ENCODE results near the gene HNRNPA2B1. TPM values are rescaled to one million over a fixed set of nuclear protein-coding genes. Genes with fewer than 3 reads are reported as not detected.
A peak's percentile ranks its signal among the peaks of the same experiment; 100 is the strongest.

HNRNPA2B1 gene
- total and polyA plus RNA-seq, 2 experiments from 2014 or later, result 450 to 880 TPM

DNA sequence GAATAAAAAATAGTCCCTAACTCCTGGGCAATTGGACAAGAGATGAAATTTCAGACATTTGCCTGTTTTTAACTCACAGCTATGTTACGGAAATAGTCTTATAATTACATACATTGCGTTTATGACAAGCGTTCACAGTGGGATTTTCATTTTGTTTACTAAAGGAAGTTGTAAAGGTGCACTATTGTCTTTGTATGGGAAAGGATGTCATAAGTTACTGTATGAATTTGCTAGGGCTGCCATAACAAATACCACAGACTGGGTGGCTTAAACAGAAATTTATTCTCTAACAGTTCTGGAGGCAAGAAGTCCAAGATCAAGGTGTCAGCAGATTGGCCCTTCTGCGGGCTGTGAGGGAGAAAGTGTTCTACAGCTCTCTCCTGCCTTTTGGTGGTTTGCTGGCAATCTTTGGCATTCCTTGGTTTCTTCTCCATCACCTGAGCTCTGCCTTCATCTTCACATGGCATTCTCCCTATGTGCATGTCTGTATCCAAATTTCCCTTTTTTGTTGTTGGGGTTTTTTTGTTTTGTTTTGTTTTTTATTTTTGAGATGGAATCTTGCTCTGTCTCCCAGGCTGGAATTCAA, 42.9 kb downstream of the HNRNPA2B1 start:
- DNase-seq (ENCODE audit: low read depth in 1 of 2, low spot score in 1 of 2), result no peak
- no peaks in the 10 kb centered on the region for H3K9me3 ChIP-seq (ENCODE audit: low read depth)
- no peak overlapping the region for H3K27ac ChIP-seq
- H3K36me3 ChIP-seq, result no peaks in the 10 kb centered on the region
- TF ChIP-seq, protein P1, sequence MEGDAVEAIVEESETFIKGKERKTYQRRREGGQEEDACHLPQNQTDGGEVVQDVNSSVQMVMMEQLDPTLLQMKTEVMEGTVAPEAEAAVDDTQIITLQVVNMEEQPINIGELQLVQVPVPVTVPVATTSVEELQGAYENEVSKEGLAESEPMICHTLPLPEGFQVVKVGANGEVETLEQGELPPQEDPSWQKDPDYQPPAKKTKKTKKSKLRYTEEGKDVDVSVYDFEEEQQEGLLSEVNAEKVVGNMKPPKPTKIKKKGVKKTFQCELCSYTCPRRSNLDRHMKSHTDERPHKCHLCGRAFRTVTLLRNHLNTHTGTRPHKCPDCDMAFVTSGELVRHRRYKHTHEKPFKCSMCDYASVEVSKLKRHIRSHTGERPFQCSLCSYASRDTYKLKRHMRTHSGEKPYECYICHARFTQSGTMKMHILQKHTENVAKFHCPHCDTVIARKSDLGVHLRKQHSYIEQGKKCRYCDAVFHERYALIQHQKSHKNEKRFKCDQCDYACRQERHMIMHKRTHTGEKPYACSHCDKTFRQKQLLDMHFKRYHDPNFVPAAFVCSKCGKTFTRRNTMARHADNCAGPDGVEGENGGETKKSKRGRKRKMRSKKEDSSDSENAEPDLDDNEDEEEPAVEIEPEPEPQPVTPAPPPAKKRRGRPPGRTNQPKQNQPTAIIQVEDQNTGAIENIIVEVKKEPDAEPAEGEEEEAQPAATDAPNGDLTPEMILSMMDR (IDR thresholded peaks at IDR 0.05; ENCODE audit: low read depth, low read length), result no peak
- no peak overlapping the region for H3K4me3 ChIP-seq
- H3K27me3 ChIP-seq, result peaks cover 25% of the 10 kb centered on the region
- H3K4me1 ChIP-seq (ENCODE audit: low read depth), result peaks cover 8% of the 10 kb centered on the region

DNA sequence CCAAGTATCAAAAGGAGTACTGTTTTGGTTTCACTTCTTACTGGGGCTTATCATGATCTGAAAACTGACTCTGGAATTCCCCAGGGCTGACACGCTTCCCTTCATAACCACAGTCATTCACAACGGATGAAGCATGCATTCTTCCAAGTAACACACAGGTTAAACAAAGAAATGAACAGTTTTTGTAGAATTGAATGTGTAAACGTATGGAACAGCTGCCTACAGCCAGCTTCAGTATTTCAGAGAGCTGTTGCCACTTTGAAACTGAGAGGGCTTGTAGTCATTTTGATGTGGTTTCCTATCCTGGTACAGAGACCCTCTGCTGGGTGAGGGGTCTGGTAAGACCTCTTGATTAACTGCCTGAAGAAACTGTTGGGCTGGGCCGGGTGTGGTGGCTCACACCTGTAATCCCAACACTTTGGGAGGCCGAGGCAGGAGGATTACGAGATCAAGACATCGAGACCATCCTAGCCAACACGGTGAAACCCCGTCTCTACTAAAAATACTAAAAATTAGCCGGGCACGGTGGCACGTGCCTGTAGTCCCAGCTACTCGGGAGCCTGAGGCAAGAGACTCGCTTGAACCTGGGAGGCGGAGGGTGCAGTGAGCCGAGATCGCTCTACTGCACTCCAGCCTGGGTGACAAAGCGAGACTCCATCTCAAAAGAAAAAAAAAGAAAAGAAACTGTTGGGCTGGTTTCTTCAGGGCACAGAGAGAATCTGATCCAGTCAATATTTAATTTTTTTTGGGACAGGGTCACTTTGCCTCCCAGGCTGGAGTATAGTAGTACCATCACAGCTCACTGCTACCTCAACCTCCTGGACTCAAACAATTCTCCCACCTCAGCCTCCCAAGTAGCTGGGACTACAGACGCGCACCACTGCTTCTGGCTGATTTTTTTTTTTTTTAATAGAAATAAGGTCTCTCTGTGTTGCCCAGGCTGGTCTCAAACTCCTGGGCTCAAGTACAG, 43.8 kb downstream of the HNRNPA2B1 start:
- no peaks in the 10 kb centered on the region for H3K9me3 ChIP-seq (ENCODE audit: low read depth)

DNA sequence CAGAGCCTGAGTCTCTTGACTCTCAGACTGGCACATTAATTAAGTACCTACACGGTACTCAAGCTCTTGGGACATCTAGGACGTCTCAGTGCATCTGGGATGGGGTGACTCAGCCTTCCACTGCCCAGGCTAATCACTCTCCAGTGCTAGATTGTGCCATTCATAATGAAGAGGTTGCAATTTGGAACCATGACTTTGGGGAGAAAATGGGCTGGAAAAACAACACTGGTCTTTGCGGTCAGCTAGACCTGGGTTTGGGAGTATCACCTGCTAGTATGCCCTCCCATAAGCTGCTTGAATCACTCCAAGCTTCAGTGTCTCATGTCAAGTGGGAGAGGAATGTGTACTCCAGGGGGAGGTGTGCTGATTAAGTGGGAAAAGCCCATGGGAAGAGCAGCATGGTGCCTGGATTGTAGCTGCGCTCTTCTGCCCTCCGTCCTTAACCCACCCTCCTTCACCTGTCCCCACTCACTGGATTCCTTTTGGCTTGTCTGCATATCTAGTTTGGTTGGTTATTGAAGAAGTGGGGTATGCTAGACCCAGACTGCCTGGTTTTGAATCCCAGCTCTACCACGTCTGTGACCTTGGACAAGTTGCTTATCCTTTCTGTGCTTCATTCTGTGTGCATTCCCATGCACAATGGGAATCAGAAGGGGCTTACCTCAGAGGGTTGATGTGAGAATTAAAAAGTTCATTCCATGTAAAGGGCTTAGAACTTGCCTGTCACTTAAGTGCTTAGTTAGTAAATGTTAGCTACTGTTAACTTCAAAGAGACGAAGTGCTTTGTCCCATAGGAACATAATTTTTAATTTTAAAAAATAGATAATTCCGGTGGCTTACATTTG, 44.8 kb downstream of the HNRNPA2B1 start:
- DNase-seq (ENCODE audit: low read depth in 1 of 2, low spot score in 1 of 2), result peak in 1 of 2 donors; percentile 44
- peaks cover 8% of the 10 kb centered on the region for H3K4me1 ChIP-seq (ENCODE audit: low read depth)
- no peak overlapping the region for H3K27ac ChIP-seq
- H3K27me3 ChIP-seq, result peaks cover 34% of the 10 kb centered on the region
- no peaks in the 10 kb centered on the region for H3K36me3 ChIP-seq
- TF ChIP-seq, protein P1 (IDR thresholded peaks at IDR 0.05; ENCODE audit: low read depth, low read length), result peak; percentile 6
- no peaks in the 10 kb centered on the region for H3K9me3 ChIP-seq (ENCODE audit: low read depth)
- H3K4me3 ChIP-seq, result no peak overlapping the region

More for the DNA sequence above, 43.8 kb downstream of the HNRNPA2B1 start:
- H3K27ac ChIP-seq, result no peak overlapping the region
- TF ChIP-seq, protein P1 (IDR thresholded peaks at IDR 0.05; ENCODE audit: low read depth, low read length), result no peak
- no peak overlapping the region for H3K4me3 ChIP-seq
- H3K4me1 ChIP-seq (ENCODE audit: low read depth), result peaks cover 8% of the 10 kb centered on the region
- H3K27me3 ChIP-seq, result peaks cover 31% of the 10 kb centered on the region
- H3K36me3 ChIP-seq, result no peaks in the 10 kb centered on the region
- DNase-seq (ENCODE audit: low read depth in 1 of 2, low spot score in 1 of 2), result peak in 1 of 2 donors; percentile 94

DNA sequence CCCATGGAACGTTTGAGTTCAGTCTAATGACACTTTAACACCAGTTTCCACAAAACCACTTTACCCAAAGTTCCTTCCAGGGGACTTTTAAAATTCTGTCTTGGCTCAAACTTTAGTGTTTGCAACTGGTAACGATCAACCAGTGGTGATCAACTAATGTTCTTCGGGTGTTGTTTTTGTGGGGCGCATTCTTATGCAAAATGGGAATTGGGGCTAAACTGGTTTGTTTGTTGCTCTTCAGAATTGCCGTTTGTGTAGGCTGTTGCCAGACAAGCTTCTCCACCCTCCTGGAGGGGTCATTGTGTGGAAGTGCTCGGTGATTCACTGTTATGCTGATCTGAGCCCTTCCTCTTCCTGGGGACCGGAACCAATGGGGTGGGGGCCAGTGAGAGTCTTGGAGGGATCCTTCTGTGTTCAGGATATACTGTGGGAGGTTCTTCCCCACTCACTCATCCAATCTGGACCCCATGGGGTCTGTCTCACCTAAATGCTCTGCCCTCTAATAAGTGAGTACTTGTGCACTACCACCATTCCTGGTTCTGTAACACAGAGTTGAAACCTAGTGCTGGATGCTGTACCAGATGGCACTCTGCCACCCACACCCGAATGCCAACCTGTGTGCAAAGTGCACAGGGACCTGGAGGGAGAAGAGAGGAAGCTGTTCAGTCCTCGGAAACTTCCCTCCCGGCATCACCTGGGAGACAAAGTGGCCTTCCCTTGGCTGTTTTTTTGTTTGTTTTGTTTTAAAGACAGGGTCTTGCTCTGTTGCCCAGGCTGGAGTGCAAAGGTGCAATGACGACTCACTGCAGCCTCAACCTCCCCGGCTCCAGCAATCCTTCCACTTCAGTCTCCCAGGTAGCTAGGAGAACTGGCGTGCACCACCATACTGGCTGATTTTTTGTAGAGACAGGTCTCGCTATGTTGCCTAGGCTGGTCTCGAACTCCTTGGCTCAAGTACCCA, 46.4 kb downstream of the HNRNPA2B1 start:
- H3K27me3 ChIP-seq, result peaks cover 37% of the 10 kb centered on the region
- peak in 1 of 2 donors; percentile 36 for DNase-seq (ENCODE audit: low read depth in 1 of 2, low spot score in 1 of 2)
- TF ChIP-seq, protein P1 (IDR thresholded peaks at IDR 0.05; ENCODE audit: low read depth, low read length), result no peak
- no peaks in the 10 kb centered on the region for H3K36me3 ChIP-seq
- H3K27ac ChIP-seq, result no peak overlapping the region
- H3K4me1 ChIP-seq (ENCODE audit: low read depth), result peaks cover 5% of the 10 kb centered on the region
- no peak overlapping the region for H3K4me3 ChIP-seq
- no peaks in the 10 kb centered on the region for H3K9me3 ChIP-seq (ENCODE audit: low read depth)
